Endothelial cell of hepatic sinusoid (primary cell): ENCODE measurements around the gene TECPR2.

Experiments used
- in situ Hi-C: cut with HindIII; loops from 2 replicates; pipeline ENCODE4 v1.10.0; 2017; ENCODE audit warnings: low sequenced_read_pairs

The TECPR2 gene

DNA sequence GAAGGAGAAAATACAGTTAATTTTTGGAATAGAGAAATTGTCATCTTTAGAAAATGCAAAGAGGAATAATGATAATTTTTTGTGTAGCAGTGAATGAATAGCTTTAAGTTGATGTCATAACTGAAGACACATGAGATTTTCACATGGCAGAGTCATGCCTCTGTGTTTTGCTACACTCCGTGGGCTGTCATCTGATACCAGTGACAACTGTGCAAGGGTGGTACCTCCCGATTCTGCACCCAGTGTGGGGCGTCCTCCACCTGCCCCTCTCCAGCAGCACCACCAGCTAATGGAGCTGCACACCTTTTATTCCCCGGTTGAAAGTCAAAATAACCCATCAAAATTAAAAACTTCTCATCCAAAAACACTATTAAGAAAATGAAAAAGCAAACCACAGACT, 99.7 kb downstream of the TECPR2 start:
- in situ Hi-C loops = no loop called here

DNA sequence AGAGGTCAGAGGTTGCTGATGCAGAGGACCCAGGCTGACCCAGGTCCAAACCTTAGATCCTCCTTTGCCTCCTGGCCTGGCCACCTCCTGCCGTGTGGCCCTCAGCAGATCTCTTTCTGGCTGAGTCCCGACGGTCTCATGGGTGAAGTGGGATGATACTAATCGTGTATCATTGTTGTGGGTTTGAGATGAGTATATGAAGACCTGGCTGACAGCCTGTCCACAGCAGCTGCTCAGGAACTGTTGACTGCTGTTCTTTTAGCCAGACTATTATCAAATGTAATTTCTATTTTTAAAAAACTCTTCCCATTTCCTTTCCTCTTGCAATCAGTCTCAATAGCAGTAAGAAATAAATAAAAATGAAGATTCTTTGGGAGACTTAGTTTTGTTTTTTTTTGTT, 101.3 kb downstream of the TECPR2 start:
- in situ Hi-C loops = no loop called here

GRCh38 chr14:102464846-102465341, 102.2 kb downstream of the TECPR2 start:
- in situ Hi-C loops = no loop called here

DNA sequence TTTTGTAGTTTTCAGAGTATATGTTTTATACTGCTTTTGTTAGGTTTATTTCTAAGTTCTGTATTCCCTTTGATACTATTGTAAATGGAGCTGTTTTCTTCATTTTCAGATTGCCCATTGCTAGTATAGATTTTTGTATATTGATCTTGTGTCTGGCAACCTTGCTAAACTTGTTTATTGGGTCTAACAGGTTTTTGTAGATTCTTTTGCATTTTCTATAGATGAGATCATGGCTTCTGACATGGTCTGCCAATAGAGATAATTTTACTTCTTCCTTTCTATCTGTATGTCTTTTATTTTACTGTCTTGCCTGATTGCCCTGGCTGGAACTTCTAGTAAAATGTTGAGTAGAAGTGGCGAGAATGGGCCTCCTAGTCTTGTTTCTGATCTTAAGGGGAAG, 106.5 kb downstream of the TECPR2 start:
- in situ Hi-C loops = no loop called here

GRCh38 chr14:102471921-102472790, 109.4 kb downstream of the TECPR2 start:
- in situ Hi-C loops = no loop called here

DNA sequence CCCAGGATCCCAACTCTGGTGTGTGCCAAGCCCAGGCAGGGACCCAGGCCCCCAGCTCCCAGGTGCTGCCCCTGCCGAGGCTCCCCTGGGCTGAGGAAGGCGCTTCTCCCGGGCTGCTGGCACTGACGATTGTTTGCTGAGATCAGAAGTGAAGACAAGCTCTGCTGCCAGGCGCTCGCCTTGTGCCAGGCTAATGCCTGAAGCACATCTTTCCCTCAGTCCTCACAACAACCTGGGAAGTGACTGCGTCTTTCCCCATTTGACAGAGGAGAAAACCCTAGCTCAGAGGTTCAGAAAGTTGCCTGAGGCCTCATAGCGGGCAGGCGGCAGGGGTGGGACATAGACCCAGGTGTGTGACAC, 110.0 kb downstream of the TECPR2 start:
- in situ Hi-C loops = no loop called here

GRCh38 chr14:102473559-102473958, 110.8 kb downstream of the TECPR2 start:
- in situ Hi-C loops = no loop called here

- in situ Hi-C loops = no loop called here
Observed at GRCh38 chr14:102474934-102475333, 112.2 kb downstream of the TECPR2 start.

DNA sequence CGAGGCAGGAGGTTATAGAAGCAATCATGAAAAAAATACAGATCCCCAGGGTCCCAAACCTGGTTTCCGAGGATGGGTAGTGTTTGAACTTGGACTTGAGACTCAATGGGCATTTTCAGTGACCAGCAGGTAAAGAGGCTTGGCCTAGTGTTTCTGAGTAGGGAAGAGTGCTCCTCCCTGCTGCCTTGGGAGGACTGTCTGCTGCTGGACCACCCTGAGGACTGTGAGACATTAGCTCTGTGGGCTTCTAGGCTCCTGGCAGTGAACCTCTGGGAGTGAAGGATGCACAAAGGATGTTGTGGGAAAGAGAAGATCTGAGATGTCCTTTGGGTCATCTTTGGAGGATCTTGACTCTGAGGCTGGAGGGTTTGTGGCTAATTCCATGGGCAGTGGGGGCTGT, 116.4 kb downstream of the TECPR2 start:
- in situ Hi-C loops = no loop called here

- in situ Hi-C loops = no loop called here
Observed at GRCh38 chr14:102479777-102480176, 117.0 kb downstream of the TECPR2 start.

DNA sequence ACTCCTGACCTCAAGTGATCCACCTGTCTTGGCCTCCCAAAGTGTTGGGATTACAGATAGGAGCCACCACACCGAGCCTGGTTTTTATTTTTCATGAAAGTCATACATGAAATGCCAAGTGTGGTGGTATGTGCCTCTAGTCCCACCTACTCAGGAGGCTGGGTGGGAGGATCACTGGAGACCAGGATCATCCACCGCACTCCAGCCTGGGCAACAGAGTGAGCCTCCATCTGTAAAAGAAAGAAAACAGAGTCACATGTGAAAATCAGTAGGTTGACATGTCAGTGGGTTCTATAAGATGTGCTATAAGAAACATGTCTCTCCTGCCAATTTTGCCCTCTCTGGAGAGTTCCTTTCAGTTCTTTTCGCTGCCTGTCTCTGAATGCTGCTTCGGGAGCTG, 118.6 kb downstream of the TECPR2 start:
- in situ Hi-C loops = no loop called here

DNA sequence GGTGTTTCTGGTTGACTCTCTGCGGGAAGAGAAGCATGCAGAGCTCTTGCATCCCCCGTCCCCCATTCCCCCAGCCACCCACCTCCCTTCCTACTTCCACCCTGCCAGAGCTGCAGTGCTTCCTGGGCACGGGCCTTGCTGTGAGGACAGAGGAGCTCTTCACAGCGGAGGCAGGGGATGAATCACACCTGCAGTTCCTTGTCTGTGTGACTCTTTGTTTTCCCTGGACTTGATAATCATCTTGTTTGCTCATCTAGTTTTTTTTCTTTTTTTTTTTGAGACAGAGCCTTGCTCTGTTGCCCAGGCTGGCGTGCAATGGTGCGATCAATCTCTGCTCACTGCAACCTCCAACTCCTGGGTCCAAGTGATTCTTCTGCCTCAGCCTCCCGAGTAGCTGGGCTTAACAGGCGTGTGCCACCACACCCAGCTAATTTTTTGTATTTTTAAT, 119.1 kb downstream of the TECPR2 start:
- in situ Hi-C loops = no loop called here

GRCh38 chr14:102484316-102484715, 121.6 kb downstream of the TECPR2 start:
- in situ Hi-C loops = no loop called here

- in situ Hi-C loops = no loop called here
Observed at GRCh38 chr14:102485693-102486512, 123.2 kb downstream of the TECPR2 start.

DNA sequence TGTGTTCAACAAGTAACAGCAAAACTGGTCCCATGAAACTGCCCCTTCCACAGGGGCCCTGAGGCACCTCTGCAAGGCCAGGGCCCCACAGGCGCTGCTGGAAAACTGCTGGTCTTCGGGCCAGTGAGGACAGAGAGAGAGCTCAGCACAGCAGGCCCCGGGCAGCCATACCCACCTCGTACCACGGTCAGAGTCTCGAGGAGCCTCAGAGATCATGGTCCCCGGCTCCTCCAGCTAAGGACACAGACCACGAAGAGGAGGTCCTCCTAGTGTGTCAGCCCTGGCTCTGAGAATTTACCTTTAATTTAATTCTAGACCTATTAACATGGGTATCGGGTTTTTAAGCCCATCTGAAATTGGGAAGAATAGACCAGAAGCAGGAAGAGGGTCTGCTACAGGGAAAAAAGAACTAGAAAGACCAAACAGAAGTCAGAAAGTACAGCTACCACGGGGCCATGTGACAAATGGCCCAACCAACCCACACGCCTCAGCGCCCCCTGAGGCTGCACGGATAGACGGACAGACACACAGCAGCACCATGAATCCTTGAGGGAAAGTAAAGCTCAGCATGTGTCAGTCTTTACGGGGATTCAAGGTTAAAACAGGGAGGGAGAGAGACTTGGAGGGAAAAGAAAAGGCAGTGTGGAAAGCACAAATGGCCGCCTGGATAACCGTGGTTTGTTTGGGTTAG, 123.9 kb downstream of the TECPR2 start:
- in situ Hi-C loops = no loop called here

- in situ Hi-C loops = no loop called here
Observed at GRCh38 chr14:102487204-102487577, 124.5 kb downstream of the TECPR2 start.

DNA sequence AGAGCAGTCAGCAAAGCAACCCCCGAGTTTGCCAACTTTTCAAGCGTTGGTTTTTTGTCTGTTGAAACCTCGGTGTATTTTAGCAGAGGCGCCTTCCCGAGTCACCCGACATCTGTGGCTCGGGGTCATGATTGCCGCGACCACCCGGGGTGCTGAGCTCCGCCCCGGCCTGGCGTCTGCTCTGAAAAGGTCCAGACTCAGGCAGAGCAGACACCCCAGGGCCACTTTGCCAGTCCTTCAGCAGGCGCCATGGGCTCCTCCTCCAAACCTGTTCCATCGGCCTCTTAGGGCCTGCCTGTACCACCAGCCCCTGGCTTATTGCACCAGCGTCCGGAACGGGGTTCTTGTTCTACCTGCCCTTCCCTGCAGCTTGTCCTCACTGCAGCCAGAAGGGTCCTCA, 127.7 kb downstream of the TECPR2 start:
- in situ Hi-C loops = no loop called here

DNA sequence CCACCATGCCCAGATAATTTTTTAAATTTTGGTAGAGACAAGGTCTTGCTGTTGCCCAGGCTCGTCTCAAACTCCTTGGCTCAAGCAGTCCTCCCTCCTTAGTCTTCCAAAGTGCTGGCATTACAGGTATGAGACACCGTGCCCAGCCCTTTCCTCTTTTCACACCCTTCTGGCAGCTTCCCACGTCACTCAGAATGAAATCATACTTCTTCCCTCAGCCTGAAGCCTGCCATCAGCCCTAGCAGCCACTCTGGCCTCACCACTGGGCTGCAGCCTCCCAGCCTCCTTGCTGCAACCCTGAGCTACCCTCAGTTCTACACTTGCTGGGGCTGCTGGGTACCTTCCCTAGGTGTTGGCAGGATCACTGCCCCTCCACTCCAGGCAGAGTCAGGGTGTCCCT, 128.6 kb downstream of the TECPR2 start:
- in situ Hi-C loops = no loop called here

GRCh38 chr14:102491786-102492530, 129.2 kb downstream of the TECPR2 start:
- in situ Hi-C loops = no loop called here

GRCh38 chr14:102492531-102492910, 129.8 kb downstream of the TECPR2 start:
- in situ Hi-C loops = no loop called here

DNA sequence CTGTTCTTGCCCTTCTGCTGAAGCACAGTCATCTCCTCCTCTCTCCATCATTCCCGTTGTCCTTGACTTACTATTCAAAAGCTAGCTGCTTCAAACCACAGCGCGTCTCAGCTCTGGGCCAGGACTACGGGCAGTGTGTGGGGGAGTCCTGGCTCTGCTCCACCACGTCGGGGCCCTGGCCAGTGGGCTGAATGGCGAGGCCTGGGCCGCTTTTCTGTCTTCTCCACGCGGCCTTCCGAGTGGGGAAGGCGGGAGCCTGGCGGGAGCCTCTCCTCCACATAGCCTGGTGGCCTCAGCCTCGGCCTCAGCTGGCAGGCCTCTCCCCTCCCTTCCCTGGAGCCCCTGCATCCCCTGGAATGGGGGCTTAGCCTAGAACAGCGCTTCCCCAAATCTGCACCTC, 130.4 kb downstream of the TECPR2 start:
- in situ Hi-C loops = no loop called here
